ENCODE measurements around the gene FBXO10. TPM values are rescaled to one million over a fixed set of nuclear protein-coding genes. Genes with fewer than 3 reads are reported as not detected.
A peak's percentile ranks its signal among the peaks of the same experiment; 100 is the strongest.

FBXO10 gene
- total RNA-seq, 2 experiments from 2014 or later, result 9.4 to 13.2 TPM

DNA sequence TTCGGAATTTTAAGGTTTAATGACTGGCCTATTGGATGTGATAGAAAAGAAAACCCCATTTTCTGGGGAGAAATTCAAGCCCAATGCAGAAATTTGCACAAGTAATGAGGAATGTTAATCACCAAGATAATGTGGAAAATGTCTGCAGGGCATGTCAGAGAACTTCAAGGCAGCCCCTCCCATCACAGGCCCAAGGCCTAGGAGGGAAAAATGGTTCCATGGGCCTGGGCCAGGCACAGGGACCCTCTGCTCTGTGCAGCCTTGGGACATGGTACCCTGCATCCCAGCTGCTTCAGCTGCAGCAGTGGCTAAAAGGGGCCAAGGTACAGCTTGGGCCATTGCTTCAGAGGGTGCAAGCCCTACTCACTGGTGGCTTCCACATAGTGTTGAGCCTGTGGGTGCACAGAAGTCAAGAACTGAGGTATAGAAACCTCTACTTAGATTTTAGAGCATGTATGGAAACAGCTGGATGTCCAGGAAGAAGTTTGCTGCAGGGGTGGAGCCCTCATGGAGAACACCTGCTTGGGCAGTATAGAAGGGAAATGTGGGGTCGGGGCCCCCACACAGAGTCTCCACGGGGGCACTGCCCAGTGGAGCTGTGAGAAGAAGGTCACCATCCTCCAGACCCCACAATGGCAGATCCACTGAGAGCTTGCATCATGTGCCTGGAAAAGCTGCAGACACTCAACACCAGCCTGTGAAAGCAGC lies 12.2 kb downstream of the FBXO10 start:
- peak; percentile 46 for DNase-seq (ENCODE audit: low spot score)
- Histone ChIP-seq H3K4me1 (ENCODE audit: insufficient read depth, low read length, poor library complexity, severe bottlenecking) (peaks cover 23% of the 10 kb centered on the region), H3K9me2 (ENCODE audit: insufficient read depth, low read length) (no peaks in the 10 kb centered on the region), H3K27ac (ENCODE audit: low read depth, low read length, poor library complexity, severe bottlenecking) (no peak overlapping the region), H3K9me3 (ENCODE audit: low read length) (peaks cover 22% of the 10 kb centered on the region; the same call in 1 of the 2 replicates), H3K4me3 (ENCODE audit: low read depth, low read length, poor library complexity, severe bottlenecking) (no peak overlapping the region), H4K20me1 (ENCODE audit: insufficient read depth, low read length) (no peaks in the 10 kb centered on the region), H3K79me2 (ENCODE audit: insufficient read depth, low read depth, low read length) (peaks cover under 1% of the 10 kb centered on the region; the same call in 1 of the 2 replicates), H3K4me2 (ENCODE audit: low read length) (no peak overlapping the region), H3K36me3 (ENCODE audit: insufficient read depth, low read length) (peaks cover 51% of the 10 kb centered on the region), H2AFZ (ENCODE audit: low read length) (no peak overlapping the region)
- CTCF ChIA-PET (ENCODE audit: unreplicated experiment), result no interaction called here
- no TSS peak for BruUV-seq (replicated peaks)
- no peak for TF ChIP-seq EZH2phosphoT487 (IDR thresholded peaks at IDR 0.05; ENCODE audit: borderline replicate concordance, low read depth, low read length)
- TF ChIP-seq, protein P1, sequence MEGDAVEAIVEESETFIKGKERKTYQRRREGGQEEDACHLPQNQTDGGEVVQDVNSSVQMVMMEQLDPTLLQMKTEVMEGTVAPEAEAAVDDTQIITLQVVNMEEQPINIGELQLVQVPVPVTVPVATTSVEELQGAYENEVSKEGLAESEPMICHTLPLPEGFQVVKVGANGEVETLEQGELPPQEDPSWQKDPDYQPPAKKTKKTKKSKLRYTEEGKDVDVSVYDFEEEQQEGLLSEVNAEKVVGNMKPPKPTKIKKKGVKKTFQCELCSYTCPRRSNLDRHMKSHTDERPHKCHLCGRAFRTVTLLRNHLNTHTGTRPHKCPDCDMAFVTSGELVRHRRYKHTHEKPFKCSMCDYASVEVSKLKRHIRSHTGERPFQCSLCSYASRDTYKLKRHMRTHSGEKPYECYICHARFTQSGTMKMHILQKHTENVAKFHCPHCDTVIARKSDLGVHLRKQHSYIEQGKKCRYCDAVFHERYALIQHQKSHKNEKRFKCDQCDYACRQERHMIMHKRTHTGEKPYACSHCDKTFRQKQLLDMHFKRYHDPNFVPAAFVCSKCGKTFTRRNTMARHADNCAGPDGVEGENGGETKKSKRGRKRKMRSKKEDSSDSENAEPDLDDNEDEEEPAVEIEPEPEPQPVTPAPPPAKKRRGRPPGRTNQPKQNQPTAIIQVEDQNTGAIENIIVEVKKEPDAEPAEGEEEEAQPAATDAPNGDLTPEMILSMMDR (conservative IDR thresholded peaks at IDR 0.05; ENCODE audit: low read length), result no peak
- POLR2A ChIA-PET, result no interaction called here
- intact Hi-C loops (cut with micrococcal nuclease; ENCODE audit: unreplicated experiment), result no loop called here

DNA sequence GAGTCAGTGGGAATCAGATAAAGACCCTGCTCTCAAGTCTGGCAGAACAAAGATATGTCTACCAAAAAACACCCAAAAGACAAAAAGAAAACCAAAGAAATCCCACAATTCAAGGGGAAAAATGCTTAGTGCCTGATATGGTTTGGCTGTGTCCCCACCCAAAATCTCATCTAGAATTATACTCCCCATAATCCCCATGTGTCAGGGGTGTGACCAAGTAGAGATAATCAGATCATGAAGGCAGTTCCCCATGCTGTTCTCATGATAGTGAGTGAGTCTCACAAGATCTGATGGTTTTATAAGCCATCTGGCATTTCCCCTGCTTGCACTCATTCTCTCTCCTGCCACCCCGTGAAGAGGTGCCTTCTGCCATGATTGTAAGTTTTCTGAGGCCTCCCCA lies 13.4 kb downstream of the FBXO10 start:
- Histone ChIP-seq H3K27ac (ENCODE audit: low read depth, low read length, poor library complexity, severe bottlenecking) (no peak overlapping the region), H3K9me3 (ENCODE audit: low read length) (peaks cover 22% of the 10 kb centered on the region; the same call in 1 of the 2 replicates), H3K4me1 (ENCODE audit: insufficient read depth, low read length, poor library complexity, severe bottlenecking) (peaks cover 23% of the 10 kb centered on the region), H2AFZ (ENCODE audit: low read length) (no peak overlapping the region), H3K9me2 (ENCODE audit: insufficient read depth, low read length) (no peaks in the 10 kb centered on the region), H3K4me2 (ENCODE audit: low read length) (no peak overlapping the region), H3K4me3 (ENCODE audit: low read depth, low read length, poor library complexity, severe bottlenecking) (no peak overlapping the region), H4K20me1 (ENCODE audit: insufficient read depth, low read length) (no peaks in the 10 kb centered on the region), H3K36me3 (ENCODE audit: insufficient read depth, low read length) (peaks cover 43% of the 10 kb centered on the region), H3K79me2 (ENCODE audit: insufficient read depth, low read depth, low read length) (no peaks in the 10 kb centered on the region)
- TF ChIP-seq, protein P1 (conservative IDR thresholded peaks at IDR 0.05; ENCODE audit: low read length), result no peak
- TF ChIP-seq EZH2phosphoT487 (IDR thresholded peaks at IDR 0.05; ENCODE audit: borderline replicate concordance, low read depth, low read length), result no peak
- DNase-seq (ENCODE audit: low spot score), result no peak
- intact Hi-C loops (cut with micrococcal nuclease; ENCODE audit: unreplicated experiment), result no loop called here
- ChIA-PET CTCF (ENCODE audit: unreplicated experiment) (no interaction called here), POLR2A (no interaction called here)
- BruUV-seq (replicated peaks), result no TSS peak

DNA sequence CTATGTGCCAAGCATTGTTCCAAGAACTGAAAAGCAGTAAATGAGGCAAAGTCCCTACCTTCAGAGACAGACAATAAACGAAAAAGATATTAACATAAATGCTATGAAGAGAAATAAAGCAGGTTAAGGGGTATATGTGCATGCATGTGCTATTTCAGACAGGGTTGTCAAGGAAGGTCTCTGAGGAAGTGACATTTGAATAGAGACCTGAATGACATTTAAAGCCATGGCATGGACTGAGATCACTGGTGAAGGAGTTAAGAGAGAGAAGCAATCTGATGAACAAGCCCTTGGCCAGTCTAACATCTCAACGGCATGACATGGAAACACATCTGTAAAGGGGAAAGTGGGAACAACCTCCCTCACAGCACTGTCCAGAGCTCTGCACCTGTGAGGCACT lies 14.5 kb downstream of the FBXO10 start:
- Histone ChIP-seq H4K20me1 (ENCODE audit: insufficient read depth, low read length) (no peaks in the 10 kb centered on the region), H3K4me2 (ENCODE audit: low read length) (no peak overlapping the region), H3K9me3 (ENCODE audit: low read length) (peaks cover 22% of the 10 kb centered on the region; the same call in 1 of the 2 replicates), H3K4me3 (ENCODE audit: low read depth, low read length, poor library complexity, severe bottlenecking) (no peak overlapping the region), H3K79me2 (ENCODE audit: insufficient read depth, low read depth, low read length) (no peaks in the 10 kb centered on the region), H3K9me2 (ENCODE audit: insufficient read depth, low read length) (no peaks in the 10 kb centered on the region), H3K27ac (ENCODE audit: low read depth, low read length, poor library complexity, severe bottlenecking) (no peak overlapping the region), H2AFZ (ENCODE audit: low read length) (no peak overlapping the region), H3K36me3 (ENCODE audit: insufficient read depth, low read length) (peaks cover 43% of the 10 kb centered on the region), H3K4me1 (ENCODE audit: insufficient read depth, low read length, poor library complexity, severe bottlenecking) (peaks cover 21% of the 10 kb centered on the region)
- TF ChIP-seq, protein P1 (conservative IDR thresholded peaks at IDR 0.05; ENCODE audit: low read length), result no peak
- no peak for TF ChIP-seq EZH2phosphoT487 (IDR thresholded peaks at IDR 0.05; ENCODE audit: borderline replicate concordance, low read depth, low read length)
- BruUV-seq (replicated peaks), result no TSS peak
- intact Hi-C loops (cut with micrococcal nuclease; ENCODE audit: unreplicated experiment), result no loop called here
- no peak for DNase-seq (ENCODE audit: low spot score)
- ChIA-PET POLR2A (interaction anchor here (0.6 kb wide), 1 partner anchor 24 kb away, joined by 5 read pairs; no protein-coding TSS in a partner anchor), CTCF (ENCODE audit: unreplicated experiment) (no interaction called here)
